HG02973 (cell line): Measurements from ENCODE around the gene CAPN12.

Experiments
- ATAC-seq: cut with Tn5 transposase; IDR thresholded peaks from one replicate; pipeline ENCODE4 v1.9.1; 2021; ENCODE audit warnings: moderate library complexity; ENCODE audit not compliant: unreplicated experiment

CAPN12 gene

DNA sequence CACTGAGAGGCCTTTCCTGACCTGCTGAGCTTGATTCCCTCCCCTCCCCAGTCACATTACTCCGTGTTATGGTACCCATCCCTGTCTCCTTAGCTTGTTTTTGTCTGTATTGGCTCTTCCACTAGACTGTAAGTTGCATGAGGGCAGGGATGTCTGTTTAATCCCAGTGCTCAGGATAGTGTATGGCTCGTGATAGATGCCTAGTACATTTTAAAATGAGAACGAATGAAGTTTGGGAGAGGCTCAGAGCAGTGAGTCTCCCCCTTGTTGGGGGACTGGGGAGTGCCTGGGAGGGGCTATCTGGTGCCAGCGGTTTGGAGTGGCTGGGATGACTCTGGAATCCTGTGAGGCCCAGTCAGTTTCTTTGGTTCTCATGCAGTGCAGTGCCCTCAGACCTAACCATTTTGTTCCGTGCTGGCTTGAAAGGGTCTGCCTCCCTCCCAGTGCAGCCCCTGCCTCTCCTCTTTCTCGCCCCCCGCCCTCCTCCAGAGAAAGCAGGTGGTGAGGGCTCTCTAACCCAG lies 61.3 kb downstream of the CAPN12 start:
- no peak for ATAC-seq

DNA sequence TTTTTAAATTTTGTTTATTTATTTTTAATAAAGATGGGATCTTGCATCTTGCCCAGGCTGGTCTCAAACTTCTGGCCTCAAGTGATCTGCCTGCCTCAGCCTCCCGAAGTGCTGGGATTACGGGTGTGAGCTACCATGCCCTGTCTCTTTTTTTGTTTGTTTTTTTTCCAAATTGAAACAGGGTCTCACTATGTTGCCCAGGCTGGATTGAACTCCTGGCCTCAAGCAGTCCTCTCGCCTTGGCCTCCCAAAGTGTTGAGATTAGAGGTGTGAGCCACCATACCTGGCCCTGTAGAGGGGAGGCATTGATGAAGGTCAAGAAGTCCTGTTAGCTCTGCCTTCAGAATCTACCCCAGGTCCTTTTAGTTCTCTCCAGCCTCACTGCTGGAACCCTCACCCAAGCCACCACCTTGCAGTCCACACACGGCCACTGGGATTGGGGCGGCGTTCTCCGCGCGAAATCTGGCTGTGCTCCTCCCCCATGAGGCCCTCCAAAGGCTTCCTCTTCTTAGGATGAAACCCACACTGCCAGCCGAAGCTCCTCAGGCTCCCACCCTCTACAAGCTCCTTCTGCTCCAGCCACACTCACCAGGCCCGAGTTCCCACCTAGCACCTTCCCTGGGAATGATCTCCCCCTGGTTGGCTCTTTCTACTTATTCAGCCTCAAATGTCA lies 61.9 kb downstream of the CAPN12 start:
- no peak for ATAC-seq
